OCI-LY7 (cell line): ENCODE data around the gene SAMD8. TPM values are rescaled to one million over a fixed set of nuclear protein-coding genes. Genes with fewer than 3 reads are reported as not detected.

Experiments
- BruUV-seq: library from RNA; stranded (reverse); fragments of 400-500 nt; replicated peaks from 2 replicates; lab custom pipeline; 2021; lab: Mats Ljungman, UMichigan
- CTCF ChIA-PET: fragments of 300-600 bp; sonication (Branson Sonifier 250); formaldehyde crosslinking; loops from one replicate; lab custom pipeline; 2022; ENCODE audit warnings: antibody characterized with exemption; ENCODE audit not compliant: unreplicated experiment; lab: Charles Lee
- POLR2A ChIA-PET: fragments of 300-600 bp; sonication (Branson Sonifier 250); formaldehyde crosslinking; loops from one replicate; lab custom pipeline; 2022; ENCODE audit warnings: antibody characterized with exemption; lab: Charles Lee
- DNase-seq: peaks from one replicate; pipeline ENCODE4 v3.0.0-alpha.2; 2015; ENCODE audit warnings: low spot score
- H2AFZ ChIP-seq: fragments of 200-600 bp; sonication (generic), shearing (Covaris generic); 2 replicates; pipeline ENCODE4 v1.6.1; 2014; ENCODE audit warnings: mild to moderate bottlenecking, antibody characterized with exemption, low read length, moderate library complexity
- H3K27ac ChIP-seq: fragments of 200-600 bp; sonication (generic); 2 replicates; pipeline ENCODE4 v1.5.1; 2014; ENCODE audit warnings: mixed run types, low read depth, mild to moderate bottlenecking, moderate library complexity, low read length, inconsistent platforms; ENCODE audit not compliant: poor library complexity, severe bottlenecking
- H3K36me3 ChIP-seq: fragments of 200-600 bp; sonication (generic); 2 replicates; pipeline ENCODE4 v1.6.1; 2014; ENCODE audit warnings: mild to moderate bottlenecking, antibody characterized with exemption, low read length, moderate library complexity, mixed read lengths; ENCODE audit not compliant: insufficient read depth
- H3K4me1 ChIP-seq: fragments of 200-600 bp; sonication (generic); 2 replicates; pipeline ENCODE4 v1.5.1; 2014; ENCODE audit warnings: mild to moderate bottlenecking, low read length; ENCODE audit not compliant: insufficient read depth, poor library complexity, severe bottlenecking
- H3K4me2 ChIP-seq: fragments of 200-600 bp; sonication (generic); 2 replicates; pipeline ENCODE4 v1.6.1; 2014; ENCODE audit warnings: mild to moderate bottlenecking, low read length
- H3K4me3 ChIP-seq: fragments of 200-600 bp; sonication (generic); 2 replicates; pipeline ENCODE4 v1.5.1; 2014; ENCODE audit warnings: mild to moderate bottlenecking, low read depth, low read length; ENCODE audit not compliant: poor library complexity, severe bottlenecking
- H3K79me2 ChIP-seq: fragments of 200-600 bp; sonication (generic); 2 replicates; pipeline ENCODE4 v1.6.1; 2016; ENCODE audit warnings: low read depth, mild to moderate bottlenecking, low read length, moderate library complexity, mixed read lengths; ENCODE audit not compliant: insufficient read depth
- H3K9me2 ChIP-seq: fragments of 200-600 bp; sonication (generic); 2 replicates; pipeline ENCODE4 v1.6.1; 2016; ENCODE audit warnings: mild to moderate bottlenecking, low read length, mixed read lengths; ENCODE audit not compliant: insufficient read depth
- H3K9me3 ChIP-seq: fragments of 200-600 bp; sonication (generic); 2 replicates; pipeline ENCODE4 v1.6.1; 2014; ENCODE audit warnings: mild to moderate bottlenecking, mixed run types, low read length, mixed read lengths
- H4K20me1 ChIP-seq: fragments of 200-600 bp; sonication (generic); 2 replicates; pipeline ENCODE4 v1.6.1; 2014; ENCODE audit warnings: mild to moderate bottlenecking, antibody characterized with exemption, low read length, moderate library complexity, mixed read lengths; ENCODE audit not compliant: insufficient read depth
- EZH2phosphoT487 ChIP-seq: fragments of 200-600 bp; sonication (generic); IDR thresholded peaks from 2 replicates; pipeline ENCODE4 v1.6.1; 2018; ENCODE audit warnings: low read depth, borderline replicate concordance, mild to moderate bottlenecking, mixed run types, antibody characterized with exemption, low read length, moderate library complexity, mixed read lengths
- intact Hi-C: fragments of 100-400 bp; cut with micrococcal nuclease; formaldehyde crosslinking; loops from one replicate; pipeline ENCODE4 v1.10.0; 2022; ENCODE audit not compliant: unreplicated experiment
- total RNA-seq, 2 experiments: library from RNA; depleted of rRNA in 1 of 2; stranded (reverse); fragments of >200 nt in 1 of 2; shearing (Covaris generic) in 1 of 2; gene quantifications; 2 replicates each; pipeline ENCODE4 v1.2.3, GENCODE V29; 2014 to 2022
- TF ChIP-seq, protein P1 (sequence below): fragments of 200-600 bp; sonication (generic); conservative IDR thresholded peaks from 2 replicates; pipeline ENCODE4 v1.5.1; 2014; ENCODE audit warnings: mild to moderate bottlenecking, antibody characterized with exemption, low read length, moderate library complexity, mixed read lengths

The SAMD8 gene
- total RNA-seq, 2 experiments from 2014 or later, result 8.8 to 16.7 TPM

DNA sequence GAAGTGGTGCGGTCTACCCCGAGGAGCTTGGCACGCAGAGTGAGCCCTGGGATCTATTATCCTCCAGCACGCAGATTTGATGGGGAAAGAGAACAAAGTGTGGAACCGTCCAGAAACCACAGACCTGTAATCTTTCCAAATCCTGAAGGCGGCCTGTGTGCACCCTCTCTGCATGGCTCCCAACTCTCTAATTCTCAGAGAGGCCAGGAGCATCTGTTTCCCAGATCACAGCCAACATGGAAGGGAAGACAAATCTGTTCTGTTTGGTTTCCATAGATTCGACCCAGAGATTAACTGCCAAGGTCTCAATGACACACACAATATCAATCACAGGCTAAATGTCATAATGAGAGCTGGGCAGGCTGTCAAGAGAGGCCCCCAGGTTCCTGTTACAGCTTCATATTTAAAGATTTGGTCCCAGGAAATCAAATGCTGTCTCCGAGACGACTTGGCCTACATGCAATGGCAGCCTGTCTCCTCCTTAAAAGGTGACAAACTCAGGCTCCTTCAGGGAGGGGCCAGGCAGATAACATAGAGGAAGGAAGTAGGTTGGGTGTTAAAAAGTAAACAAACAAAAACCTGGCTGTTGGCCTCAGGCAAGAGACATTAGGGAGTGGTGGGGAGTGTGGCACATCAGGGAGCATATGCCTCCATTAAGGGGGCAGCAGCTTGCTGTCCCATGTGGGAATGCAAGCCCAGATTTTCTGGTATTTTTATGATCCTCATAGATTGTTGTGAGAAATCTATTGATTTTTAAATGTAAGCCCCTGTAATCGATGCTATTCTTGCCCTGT, 48.8 kb upstream of the SAMD8 start:
- intact Hi-C loops, result no loop called here
- H3K36me3 ChIP-seq, result no peaks in the 10 kb centered on the region
- ChIA-PET POLR2A (interaction anchor here (0.5 kb wide), 1 partner anchor 14 kb away, joined by 3 read pairs; no protein-coding TSS in a partner anchor), CTCF (no interaction called here)
- no peaks in the 10 kb centered on the region for H3K79me2 ChIP-seq
- no peak overlapping the region for H3K4me2 ChIP-seq
- H2AFZ ChIP-seq, result no peak overlapping the region
- no peak for TF ChIP-seq EZH2phosphoT487
- TF ChIP-seq, protein P1, sequence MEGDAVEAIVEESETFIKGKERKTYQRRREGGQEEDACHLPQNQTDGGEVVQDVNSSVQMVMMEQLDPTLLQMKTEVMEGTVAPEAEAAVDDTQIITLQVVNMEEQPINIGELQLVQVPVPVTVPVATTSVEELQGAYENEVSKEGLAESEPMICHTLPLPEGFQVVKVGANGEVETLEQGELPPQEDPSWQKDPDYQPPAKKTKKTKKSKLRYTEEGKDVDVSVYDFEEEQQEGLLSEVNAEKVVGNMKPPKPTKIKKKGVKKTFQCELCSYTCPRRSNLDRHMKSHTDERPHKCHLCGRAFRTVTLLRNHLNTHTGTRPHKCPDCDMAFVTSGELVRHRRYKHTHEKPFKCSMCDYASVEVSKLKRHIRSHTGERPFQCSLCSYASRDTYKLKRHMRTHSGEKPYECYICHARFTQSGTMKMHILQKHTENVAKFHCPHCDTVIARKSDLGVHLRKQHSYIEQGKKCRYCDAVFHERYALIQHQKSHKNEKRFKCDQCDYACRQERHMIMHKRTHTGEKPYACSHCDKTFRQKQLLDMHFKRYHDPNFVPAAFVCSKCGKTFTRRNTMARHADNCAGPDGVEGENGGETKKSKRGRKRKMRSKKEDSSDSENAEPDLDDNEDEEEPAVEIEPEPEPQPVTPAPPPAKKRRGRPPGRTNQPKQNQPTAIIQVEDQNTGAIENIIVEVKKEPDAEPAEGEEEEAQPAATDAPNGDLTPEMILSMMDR, result no peak
- no peaks in the 10 kb centered on the region for H4K20me1 ChIP-seq
- no peaks in the 10 kb centered on the region for H3K4me1 ChIP-seq
- H3K27ac ChIP-seq, result no peak overlapping the region
- H3K9me2 ChIP-seq, result no peaks in the 10 kb centered on the region
- no TSS peak for BruUV-seq
- no peaks in the 10 kb centered on the region for H3K9me3 ChIP-seq
- H3K4me3 ChIP-seq, result no peak overlapping the region
- DNase-seq, result no peak

DNA sequence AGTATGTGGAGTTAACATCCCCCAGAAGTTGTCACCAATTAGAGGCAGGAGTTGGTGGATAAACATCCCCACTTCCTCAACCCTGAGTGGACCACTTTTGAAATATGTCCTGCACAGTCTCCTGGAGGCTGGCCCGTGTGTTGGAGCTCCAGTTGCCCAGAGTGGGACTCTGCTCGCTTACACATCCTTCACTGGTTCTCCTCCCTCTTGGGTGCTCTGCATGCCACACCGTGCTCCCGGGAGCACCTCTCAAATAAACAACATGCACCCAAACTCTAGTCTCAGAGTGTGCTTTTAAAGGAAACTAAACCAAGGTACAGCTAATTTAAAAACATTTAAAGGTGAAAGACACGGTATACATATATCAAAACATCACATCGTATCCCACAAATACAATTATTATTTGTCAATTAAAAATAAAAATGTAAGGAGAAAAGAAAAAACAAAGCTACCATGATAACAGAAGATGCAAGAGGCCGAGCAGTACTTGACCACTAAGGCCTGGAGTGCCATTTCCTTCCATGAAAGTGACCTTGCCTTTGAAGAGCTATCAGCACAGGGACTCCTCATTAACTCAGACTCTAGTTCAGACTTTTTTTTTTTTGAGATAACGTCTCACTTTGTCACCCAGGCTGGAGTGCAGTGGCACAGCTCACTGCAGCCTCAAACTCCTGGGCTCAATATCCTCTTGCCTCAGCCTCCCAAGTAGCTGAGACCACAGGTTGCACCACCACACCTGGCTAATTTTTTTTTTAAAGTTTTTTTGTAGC, 47.8 kb upstream of the SAMD8 start:
- H2AFZ ChIP-seq, result no peak overlapping the region
- intact Hi-C loops, result no loop called here
- CTCF ChIA-PET, result no interaction called here
- TF ChIP-seq, protein P1, result no peak
- no peak for TF ChIP-seq EZH2phosphoT487
- POLR2A ChIA-PET, result interaction anchor here (0.5 to 1.1 kb wide), 3 partner anchors 31 to 1255 kb away, joined by 4 to 6 read pairs (median 4); no protein-coding TSS in a partner anchor
- H3K79me2 ChIP-seq, result no peaks in the 10 kb centered on the region
- no peaks in the 10 kb centered on the region for H4K20me1 ChIP-seq
- H3K4me1 ChIP-seq, result no peaks in the 10 kb centered on the region
- no peak overlapping the region for H3K27ac ChIP-seq
- no peak for DNase-seq
- H3K4me3 ChIP-seq, result no peak overlapping the region
- no peaks in the 10 kb centered on the region for H3K36me3 ChIP-seq
- no peaks in the 10 kb centered on the region for H3K9me3 ChIP-seq
- no peaks in the 10 kb centered on the region for H3K9me2 ChIP-seq
- H3K4me2 ChIP-seq, result no peak overlapping the region
- BruUV-seq, result no TSS peak
